HG03442 (cell line): ENCODE data around the gene TCERG1L.
"Not testable (repeated sequence)": the region's sequence is repeated elsewhere in the genome, so short reads cannot be mapped to it uniquely, and the experiment has no call there.

Experiments
- ATAC-seq: cut with Tn5 transposase; IDR thresholded peaks from one replicate; pipeline ENCODE4 v1.9.1; 2021; ENCODE audit warnings: mild to moderate bottlenecking, moderate library complexity; ENCODE audit not compliant: unreplicated experiment

TCERG1L gene

DNA sequence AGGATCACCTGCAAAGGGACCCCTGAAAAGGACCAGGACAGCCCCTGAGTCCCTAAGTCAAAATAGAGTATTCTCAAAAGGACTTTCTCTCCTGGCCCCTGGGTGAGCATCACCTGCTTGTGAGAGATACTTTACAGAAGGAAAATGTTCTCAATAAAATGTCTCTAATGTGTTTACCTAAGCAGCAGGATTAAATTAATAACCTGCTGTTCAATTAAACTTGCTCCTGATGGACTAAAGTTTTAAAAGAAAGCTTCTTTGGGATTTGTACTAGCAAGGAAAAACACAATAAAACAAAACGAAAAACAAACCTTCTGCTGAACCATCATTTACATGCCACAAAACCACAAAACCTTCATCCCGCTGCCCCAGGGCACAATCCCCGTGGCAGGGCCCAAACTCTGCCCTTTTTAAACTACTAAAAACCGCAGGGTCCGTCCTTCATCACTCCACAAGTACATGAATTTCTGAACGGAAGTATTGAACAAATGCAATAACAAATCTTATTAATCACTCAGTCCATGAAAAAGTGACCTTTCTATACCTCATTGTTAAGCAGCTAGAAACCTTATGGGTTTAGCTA is 197.7 kb downstream of the TCERG1L start:
- no peak for ATAC-seq

GRCh38 chr10:131113165-131113564 is 198.4 kb downstream of the TCERG1L start:
- no peak for ATAC-seq

GRCh38 chr10:131112691-131113090 is 198.8 kb downstream of the TCERG1L start:
- ATAC-seq: no peak

- no peak for ATAC-seq
Measured at GRCh38 chr10:131111471-131112080, 199.9 kb downstream of the TCERG1L start.

- no peak for ATAC-seq
Measured at GRCh38 chr10:131111007-131111406, 200.5 kb downstream of the TCERG1L start.

DNA sequence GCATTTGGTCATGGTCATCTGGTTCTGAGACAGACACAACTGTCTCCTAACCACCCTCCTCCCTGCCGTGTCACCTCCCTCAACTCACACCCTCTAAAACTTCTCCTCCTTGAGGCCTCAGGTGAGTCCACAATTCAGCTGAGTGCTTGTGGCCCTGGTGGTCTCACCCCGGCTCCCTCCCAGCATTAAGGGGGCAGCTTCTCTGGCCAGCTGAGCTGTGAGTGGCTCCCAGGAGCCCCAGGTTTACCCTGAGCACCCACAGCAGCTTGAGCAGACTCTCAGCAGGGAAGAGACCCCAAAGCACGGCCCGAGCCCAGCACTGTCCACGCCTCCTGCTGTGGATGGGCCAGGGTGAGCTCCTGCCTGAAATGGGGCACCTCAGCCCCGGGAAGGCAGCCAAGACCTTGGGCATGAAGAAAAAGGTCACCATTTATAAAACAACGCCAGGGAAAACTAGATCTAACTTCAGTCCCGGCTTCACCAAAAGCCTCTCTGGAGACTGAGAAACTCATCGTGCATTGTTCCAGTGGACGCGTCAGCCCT is 201.2 kb downstream of the TCERG1L start:
- no peak for ATAC-seq

DNA sequence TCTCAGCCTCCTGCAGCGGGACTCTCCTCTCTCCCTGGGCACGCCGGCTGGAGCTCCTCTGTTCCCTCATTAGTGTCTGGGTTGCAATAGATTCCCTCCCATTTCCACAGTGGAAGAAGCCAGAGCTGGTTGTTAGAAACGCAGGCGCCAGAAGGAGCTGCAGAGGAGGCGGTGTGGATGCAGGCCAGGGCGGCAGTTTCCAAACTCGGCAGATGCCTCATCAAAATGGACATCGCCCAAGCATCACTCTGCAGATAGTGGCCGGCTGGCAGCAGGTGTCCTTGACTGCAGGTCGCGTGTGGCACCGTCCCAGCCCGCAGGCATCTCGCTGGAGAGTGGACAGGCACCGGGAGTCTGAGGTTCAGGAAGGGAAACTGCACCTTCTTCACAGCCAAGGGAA is 201.8 kb downstream of the TCERG1L start:
- no peak for ATAC-seq

DNA sequence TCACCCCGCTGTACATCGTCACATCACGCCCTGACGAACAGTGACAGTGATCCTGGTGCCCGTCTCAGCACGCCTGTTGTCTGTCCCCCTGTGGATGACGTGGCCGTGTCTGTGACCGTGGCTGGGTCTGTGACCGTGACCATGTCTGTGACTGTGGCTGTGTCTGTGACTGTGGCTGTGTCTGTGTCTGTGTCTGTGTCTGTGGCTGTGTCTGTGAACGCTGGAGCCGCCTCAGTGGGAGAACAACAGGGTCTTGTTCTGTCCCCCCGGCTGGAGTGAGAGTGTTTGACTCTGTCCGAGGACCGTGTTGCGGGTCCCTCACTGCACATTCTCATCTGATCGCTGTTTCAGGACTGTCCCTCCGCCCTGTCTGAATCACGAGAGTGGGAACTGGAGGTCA is 202.2 kb downstream of the TCERG1L start:
- no peak for ATAC-seq

GRCh38 chr10:131107970-131108369 is 203.6 kb downstream of the TCERG1L start:
- ATAC-seq: no peak

DNA sequence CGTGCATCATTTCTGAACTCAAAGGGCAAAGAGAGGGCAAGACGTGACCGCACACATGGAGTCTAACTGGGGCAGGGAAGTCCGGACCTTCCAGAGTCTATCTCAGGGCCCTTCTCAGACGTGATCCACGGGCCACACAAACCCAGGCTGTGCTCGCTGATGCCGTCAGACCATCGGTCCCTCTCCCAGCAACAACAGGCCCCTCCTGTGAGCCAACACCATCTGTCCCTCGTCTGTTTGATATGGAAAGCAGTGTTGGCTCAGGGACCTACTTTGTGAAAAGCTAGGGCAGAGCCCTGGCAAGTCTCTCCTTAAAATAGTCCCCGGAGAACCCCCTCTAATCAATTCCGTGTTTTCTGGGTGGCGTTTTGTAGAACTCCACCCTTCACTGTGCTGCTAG is 208.8 kb downstream of the TCERG1L start:
- no peak for ATAC-seq

GRCh38 chr10:131102147-131102546 is 209.4 kb downstream of the TCERG1L start:
- no peak for ATAC-seq

DNA sequence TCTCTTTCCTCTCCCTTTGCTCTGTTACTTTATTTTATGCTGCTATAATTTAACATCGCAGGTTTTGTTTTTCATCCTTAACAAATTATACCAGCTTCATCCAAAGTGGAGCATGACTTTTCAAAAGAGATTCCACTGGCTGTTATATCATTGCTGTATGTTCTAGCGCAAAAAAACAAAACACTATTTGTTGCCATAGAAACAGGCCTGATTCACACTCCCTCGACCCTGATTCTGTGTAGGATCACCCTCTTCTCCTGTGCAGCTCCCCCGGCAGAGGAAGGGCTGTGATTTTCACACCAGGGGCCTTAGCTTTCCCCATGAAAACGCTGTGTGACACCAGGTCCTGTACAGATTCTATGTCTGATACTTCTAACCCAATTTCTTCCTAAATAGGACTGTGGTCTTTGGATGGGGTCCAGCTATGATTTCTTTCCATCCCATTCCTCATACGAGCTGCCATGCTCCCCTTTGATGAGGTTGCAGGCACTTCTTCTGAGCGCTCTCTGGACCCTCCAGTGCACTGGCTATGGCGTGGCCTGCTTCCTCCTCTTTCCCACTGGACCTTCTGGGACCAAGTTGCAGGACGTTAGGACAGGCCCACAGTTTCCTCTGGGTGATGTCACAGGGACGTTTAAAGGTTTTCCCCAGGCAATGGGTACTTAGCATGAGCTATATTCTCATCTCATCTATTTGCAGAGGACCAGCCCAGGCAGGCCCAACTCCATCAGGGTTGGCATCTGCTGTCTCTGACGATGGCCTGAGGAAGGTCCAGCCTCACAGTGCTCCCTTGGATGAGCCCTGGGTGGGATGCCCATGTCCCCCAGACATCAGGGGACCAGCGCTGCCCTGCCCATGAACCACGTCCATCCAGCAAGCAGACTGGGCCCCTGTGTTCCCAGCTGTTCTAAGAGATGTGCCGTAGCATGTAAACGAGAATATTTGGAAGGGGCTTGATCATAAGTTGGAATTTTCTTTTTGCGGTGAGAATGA is 210.8 kb downstream of the TCERG1L start:
- not testable (repeated sequence) for ATAC-seq

GRCh38 chr10:131099028-131099726 is 212.3 kb downstream of the TCERG1L start:
- no peak for ATAC-seq

DNA sequence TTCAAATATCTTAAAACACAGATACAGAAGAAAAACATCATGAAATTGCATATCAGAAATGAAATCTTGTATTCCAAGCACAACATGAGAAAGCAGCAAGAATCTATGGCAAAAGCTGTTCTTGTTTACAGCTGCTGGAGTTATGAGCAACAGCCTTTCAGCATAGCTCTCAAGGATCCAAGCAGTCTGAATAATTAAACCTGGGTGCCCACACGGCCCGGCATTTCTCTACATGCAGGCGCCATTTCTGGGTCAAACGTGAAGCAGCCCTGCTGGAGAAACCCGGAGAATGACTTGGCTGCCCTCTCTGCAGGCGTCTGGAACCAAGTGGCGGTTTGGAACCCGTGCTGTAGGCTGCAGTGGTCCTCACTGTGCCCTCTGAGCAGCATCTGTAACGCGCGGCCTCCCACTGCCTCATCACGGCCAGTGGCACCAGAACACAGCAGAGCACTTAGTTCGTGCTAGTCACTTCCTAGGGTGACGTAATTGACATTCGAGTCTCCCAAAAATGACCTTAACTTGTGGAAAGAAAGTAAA is 213.0 kb downstream of the TCERG1L start:
- ATAC-seq: no peak

- no peak for ATAC-seq
Measured at GRCh38 chr10:131096031-131096430, 215.5 kb downstream of the TCERG1L start.

DNA sequence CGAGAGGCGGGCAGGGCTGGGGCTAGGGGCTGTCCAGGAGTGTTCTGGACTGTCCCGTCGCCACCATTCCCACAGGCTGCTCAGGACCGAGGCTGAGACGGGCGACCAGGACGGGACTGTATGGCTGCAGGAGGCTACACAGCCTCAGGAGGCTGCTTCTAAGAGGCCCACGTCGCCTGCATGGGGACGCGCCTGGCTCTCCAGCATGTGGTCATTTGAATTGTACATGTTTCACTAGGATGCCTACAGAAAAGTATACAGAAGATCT is 216.3 kb downstream of the TCERG1L start:
- ATAC-seq: no peak

DNA sequence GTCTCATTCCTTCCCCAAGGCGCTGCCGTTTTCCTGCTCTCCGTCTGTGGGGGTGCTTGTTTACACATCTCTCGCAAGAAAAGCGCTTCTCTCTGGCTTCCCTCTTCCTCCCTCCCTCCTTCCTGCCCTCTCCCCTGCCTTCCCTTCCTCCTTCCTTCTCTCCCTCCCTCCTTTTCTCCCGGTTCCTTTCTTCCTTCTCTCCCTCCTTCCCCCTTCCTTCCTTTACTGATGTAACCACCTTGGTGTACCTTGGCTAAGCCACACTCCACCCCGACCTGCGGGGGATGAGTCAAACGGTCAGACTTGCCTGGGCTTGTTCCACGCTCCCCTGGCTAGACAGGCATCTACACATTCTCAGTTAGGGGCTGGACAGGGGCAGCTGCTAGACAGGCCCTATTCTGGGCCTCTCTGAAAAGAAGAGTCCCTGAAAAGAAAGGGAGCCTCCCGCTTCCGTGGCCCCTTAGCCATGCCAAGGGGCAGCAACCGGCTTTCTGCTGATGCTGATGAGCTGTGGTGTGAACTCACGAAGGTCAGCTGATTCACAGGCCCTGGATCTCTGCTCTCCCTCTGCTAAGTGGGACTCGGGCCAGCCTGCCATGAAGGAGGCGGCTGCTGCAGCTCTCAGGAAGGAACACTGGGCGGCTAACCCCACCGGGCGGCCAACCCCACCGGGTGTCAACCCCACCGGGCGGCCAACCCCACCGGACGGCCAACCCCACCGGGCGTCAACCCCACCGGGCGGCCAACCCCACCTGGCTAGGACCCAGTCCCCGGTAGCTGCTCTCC is 216.8 kb downstream of the TCERG1L start:
- no peak for ATAC-seq

DNA sequence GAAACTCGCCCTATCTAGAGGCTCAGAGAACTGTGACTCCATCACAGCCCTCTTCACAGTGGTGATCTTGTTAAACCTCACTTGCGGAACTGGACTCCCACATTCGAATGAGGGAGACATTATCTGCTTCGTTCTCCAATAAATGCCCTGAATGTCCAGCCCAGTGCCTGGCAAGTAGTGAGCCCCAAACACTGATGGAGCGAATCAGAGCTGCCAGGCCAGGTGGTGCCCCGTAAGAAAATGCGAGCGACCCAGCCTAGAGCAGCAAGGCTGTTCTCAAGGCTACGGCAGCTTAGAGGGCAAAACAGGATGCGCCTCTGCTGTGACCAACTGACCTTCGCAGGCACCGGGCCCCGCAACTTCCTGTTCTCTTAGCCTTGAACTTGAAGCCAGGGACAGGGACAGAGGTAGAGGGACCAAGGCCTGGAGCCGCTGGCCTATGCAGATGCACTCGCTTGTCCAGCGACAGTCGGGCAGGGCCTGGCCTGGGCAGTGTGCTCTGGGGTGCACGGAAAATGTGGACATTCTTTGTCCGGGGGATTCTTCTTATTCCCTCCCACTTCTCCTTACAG is 217.6 kb downstream of the TCERG1L start:
- ATAC-seq: no peak

- no peak for ATAC-seq
Measured at GRCh38 chr10:131093346-131093745, 218.2 kb downstream of the TCERG1L start.

DNA sequence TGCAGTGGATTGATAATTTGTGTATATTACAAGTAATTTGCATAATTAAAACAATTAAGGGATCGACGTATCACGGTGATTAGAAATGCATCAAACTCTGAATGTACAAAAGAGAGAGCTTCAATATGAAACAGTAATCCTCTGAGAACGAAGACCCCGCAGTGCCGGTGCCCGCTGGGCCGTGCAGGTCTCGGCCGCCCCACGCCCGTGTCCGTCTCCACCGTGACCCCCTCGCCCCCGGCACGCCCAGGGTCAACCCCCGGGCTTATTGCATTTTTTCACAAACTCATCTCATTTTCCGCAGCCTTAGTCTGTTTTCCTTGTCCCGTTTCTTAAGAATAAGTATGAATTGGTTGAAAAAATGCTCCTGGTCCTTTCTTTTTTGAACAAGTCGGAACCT is 218.6 kb downstream of the TCERG1L start:
- ATAC-seq: no peak
